GM13976 (cell line): Measurements from ENCODE around the gene RNF112.

Experiments used
- DNase-seq: peaks from one replicate; pipeline ENCODE4 v3.0.0; 2012; ENCODE audit warnings: low spot score
- in situ Hi-C: fragments of 300-500 bp; cut with MboI; formaldehyde crosslinking; loops from one replicate; pipeline ENCODE4 v1.12.0; 2022; ENCODE audit warnings: low sequenced_read_pairs, mixed read lengths, inconsistent platforms; ENCODE audit not compliant: unreplicated experiment
- TF ChIP-seq, protein P1 (sequence below): IDR thresholded peaks from 2 replicates; pipeline ENCODE4 v1.5.1; 2012; ENCODE audit warnings: borderline replicate concordance, mild to moderate bottlenecking; ENCODE audit not compliant: insufficient read depth; ENCODE audit errors: extremely low read depth, missing control alignments, control extremely low read depth

The RNF112 gene

GRCh38 chr17:19410875-19411620 is at the start of gene RNF112:
Gene RNF112, plus strand, starts transcription at chr17:19411232. Its CDS starts 177 bp downstream, at chr17:19411409.
- TF ChIP-seq, protein P1, sequence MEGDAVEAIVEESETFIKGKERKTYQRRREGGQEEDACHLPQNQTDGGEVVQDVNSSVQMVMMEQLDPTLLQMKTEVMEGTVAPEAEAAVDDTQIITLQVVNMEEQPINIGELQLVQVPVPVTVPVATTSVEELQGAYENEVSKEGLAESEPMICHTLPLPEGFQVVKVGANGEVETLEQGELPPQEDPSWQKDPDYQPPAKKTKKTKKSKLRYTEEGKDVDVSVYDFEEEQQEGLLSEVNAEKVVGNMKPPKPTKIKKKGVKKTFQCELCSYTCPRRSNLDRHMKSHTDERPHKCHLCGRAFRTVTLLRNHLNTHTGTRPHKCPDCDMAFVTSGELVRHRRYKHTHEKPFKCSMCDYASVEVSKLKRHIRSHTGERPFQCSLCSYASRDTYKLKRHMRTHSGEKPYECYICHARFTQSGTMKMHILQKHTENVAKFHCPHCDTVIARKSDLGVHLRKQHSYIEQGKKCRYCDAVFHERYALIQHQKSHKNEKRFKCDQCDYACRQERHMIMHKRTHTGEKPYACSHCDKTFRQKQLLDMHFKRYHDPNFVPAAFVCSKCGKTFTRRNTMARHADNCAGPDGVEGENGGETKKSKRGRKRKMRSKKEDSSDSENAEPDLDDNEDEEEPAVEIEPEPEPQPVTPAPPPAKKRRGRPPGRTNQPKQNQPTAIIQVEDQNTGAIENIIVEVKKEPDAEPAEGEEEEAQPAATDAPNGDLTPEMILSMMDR: no peak
- no peak for DNase-seq
- in situ Hi-C loops: no loop called here

DNA sequence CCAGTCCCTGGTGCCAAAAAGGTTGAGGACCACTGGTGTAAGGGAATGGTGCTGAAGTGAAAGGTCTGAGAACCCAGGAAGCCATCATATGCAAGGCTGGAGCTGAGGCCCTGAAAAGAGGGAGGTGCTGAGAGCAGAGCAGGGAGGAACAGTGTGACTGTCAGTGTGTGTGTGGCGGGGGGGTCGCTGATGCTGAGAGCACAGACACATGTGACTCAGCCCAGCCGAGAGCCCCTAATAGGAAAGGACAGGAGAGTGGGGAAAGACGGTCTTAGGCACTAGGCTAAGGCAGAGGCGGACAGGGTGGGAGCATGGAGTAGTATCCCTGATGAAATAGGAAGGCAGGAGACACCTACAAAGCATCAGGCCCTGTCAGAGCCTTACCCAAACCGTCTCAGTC is 49.7 kb upstream of the RNF112 start:
- in situ Hi-C loops: loop anchor here (10.0 kb wide), 2 partner anchors 93 to 403 kb away; no protein-coding TSS in a partner anchor
- no peak for DNase-seq
- TF ChIP-seq, protein P1: no peak

GRCh38 chr17:19361944-19362276 is 49.1 kb upstream of the RNF112 start:
- no peak for DNase-seq
- TF ChIP-seq, protein P1: no peak
- in situ Hi-C loops: loop anchor here (10.0 kb wide), 2 partner anchors 93 to 403 kb away; no protein-coding TSS in a partner anchor

- TF ChIP-seq, protein P1: peak; percentile 99
- in situ Hi-C loops: loop anchor here (10.0 kb wide), 2 partner anchors 92 to 402 kb away; no protein-coding TSS in a partner anchor
- peak; percentile 99 for DNase-seq
Measured at GRCh38 chr17:19362277-19363113, 48.5 kb upstream of the RNF112 start, which contains the start of gene B9D1. Gene B9D1, minus strand, starts transcription at chr17:19362723. Its CDS starts 154 bp downstream, at chr17:19362569.

GRCh38 chr17:19363114-19363438 is 48.0 kb upstream of the RNF112 start:
- TF ChIP-seq, protein P1: no peak

DNA sequence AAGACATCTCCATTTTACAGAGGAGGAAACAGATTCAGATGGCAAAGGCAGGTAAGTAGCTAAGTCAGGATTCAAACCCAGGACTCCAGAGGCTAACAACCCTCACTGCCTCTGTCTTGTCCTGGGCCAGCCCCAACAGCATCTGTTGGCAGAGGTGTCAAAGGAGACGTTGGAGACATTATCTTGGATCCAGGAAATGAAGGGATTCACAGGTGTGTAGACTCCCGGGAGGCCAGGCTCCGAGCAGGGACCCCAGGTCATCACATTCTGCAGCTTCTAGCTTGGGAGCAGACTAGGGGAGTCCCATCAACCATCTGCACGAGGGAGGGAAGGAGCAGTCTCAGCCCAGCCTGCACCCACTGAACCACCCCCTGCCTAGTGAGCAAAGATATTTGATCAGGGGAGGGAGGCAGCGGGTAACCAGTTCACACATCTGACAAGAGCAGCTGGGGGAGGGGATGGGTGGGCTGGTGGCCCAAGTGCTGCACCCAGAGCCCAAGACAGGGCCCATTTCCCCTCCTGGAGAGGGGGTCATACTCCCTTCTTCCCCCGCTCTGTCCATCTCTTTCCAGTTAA is 47.5 kb upstream of the RNF112 start:
- DNase-seq: no peak
- TF ChIP-seq, protein P1: no peak
- in situ Hi-C loops: loop anchor here (10.0 kb wide), 2 partner anchors 91 to 401 kb away; no protein-coding TSS in a partner anchor

More at GRCh38 chr17:19363114-19363438, 48.0 kb upstream of the RNF112 start:
- in situ Hi-C loops: loop anchor here (10.0 kb wide), 2 partner anchors 92 to 402 kb away; no protein-coding TSS in a partner anchor
- no peak for DNase-seq
